Amniotic stem cell (primary cell): ENCODE data around the gene HRC.
"Not testable (repeated sequence)": the region's sequence is repeated elsewhere in the genome, so short reads cannot be mapped to it uniquely, and the experiment has no call there.

Source experiments
- DNase-seq: peaks from one replicate; lab custom pipeline; 2025; lab: John Stamatoyannopoulos, UW

HRC gene

DNA sequence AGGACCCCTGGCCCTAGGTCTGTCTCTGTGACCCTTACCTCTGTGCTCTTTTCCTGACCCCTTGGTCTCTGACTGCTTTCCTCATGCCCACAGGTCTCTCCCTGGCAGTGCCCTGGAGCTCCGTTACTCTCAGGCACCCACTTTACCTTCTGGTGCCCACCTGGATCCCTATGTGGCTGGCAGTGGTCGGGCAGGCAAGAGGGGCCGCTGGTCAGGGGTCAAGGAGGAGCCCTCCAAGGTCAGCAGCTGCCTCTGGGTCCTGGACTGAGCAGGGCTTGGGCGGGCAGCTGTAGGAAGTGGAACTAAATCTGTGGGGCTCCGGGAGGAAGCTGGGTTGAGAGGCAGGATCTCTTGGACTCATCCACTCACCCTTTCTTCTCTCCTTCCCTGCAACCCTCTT is 19.5 kb downstream of the HRC start:
- DNase-seq: no peak

DNA sequence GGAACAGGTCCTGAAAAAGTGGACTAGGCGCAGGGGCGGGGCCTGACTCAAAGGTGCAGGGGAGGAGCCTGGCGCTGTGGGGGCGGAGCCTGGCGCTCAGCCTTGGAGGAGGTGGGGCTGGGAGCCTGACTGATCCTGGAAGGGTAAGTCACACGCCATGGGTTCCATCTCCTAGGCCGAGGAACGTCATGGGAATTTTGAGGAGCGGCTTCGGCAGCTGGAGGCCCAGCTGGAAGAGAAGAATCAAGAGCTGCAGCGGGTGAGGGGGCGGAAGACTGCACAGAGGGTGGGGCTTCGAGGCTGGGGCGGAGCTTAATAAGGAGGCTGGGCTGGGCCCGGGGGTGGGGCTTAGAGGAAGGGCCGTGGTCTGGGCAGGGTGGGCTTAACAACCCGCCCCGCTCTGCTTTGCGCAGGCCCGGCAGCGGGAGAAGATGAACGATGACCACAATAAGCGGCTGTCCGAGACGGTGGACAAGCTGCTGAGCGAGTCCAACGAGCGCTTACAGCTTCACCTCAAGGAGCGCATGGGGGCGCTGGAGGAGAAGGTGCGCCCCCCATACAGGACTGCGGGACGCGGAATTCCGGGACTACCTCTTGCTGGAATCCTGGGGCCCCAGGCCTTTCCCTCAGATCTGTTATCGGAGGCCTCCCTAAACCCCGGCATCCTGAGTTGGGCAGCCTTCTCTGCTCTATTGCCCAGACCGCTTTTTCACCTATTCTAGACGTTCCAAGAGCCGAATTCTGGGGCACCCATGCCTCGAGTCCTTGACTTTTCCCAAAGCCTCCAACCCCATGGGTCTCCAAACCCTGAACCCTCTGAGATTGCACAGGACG is 21.4 kb downstream of the HRC start:
- no peak for DNase-seq

- DNase-seq: no peak
These were observed 22.1 kb downstream of the HRC start for GRCh38 chr19:49132974-49133609.

DNA sequence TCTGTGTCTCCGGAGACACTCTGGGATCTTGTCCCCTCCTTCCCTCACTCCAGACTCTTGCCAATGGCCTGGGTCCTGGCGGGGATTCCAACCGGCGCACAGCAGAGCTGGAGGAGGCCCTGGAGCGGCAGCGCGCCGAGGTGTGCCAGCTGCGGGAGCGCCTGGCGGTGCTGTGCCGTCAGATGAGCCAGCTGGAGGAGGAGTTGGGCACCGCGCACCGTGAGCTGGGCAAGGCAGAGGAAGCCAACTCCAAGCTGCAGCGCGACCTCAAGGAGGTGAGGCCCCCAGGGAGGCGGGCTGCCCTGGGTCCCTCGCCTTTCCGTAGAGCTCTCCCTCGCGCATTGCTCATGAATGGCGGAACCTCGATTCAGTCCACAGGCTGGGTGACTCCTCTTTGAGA is 24.9 kb downstream of the HRC start:
- DNase-seq: no peak

DNA sequence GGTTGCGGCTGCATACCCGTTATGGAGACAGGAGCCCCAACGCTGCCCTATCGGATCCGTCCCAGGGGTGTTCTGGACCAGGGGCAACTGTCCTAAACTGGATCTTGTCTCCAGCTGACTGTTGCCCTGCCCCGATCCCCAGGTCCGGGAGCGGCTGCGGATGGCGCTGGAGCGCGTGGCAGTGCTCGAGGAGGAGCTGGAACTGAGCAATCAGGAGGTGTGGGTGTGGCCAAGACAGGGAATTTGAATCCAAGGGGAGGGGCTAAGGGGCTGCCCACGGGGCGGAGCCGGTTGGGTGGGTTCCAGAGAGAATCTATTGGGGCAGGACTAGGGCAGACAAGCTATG is 26.0 kb downstream of the HRC start:
- DNase-seq: no peak

GRCh38 chr19:49128545-49129237 is 26.5 kb downstream of the HRC start:
- no peak for DNase-seq

DNA sequence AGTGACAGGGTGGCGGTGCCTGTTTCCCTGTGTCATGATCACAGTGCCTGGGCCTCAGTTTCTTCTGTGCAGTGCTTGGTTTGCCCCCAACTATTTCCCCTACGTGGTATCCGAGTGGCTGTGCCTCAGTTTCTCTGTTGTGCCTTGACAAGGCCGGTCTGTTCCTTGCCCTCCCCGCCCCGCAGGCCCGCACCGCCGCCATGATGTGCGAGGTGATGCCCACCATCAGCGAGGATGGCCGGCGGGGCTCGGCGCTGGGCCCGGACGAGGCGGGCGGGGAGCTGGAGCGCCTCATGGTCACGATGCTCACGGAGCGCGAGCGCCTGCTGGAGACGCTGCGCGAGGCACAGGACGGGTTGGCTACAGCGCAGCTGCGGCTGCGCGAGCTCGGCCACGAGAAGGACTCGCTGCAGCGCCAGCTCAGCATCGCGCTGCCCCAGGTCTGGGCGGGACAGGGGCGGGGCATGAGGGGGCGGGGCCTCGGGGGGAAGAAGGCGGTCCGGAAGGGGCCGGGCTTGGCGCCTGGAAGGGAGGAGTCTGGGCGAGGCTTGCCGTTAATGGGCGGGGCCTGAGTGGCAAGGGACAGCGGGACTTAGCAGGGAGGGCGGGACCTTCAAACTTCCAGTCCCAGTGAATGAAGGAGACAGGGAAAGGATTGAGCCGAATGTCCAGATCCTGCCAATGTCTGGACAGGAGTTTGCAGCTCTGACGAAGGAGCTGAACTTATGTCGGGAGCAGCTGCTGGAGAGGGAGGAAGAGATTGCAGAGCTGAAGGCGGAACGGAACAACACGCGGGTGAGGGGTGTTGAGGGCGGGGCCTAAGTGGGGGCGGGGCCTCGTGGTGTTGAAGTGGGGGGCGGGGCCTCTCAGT is 27.3 kb downstream of the HRC start:
- DNase-seq: peak; percentile 95

GRCh38 chr19:49127225-49127624 is 28.0 kb downstream of the HRC start:
- not testable (repeated sequence) for DNase-seq

GRCh38 chr19:49126575-49126974 is 28.6 kb downstream of the HRC start:
- DNase-seq: no peak

DNA sequence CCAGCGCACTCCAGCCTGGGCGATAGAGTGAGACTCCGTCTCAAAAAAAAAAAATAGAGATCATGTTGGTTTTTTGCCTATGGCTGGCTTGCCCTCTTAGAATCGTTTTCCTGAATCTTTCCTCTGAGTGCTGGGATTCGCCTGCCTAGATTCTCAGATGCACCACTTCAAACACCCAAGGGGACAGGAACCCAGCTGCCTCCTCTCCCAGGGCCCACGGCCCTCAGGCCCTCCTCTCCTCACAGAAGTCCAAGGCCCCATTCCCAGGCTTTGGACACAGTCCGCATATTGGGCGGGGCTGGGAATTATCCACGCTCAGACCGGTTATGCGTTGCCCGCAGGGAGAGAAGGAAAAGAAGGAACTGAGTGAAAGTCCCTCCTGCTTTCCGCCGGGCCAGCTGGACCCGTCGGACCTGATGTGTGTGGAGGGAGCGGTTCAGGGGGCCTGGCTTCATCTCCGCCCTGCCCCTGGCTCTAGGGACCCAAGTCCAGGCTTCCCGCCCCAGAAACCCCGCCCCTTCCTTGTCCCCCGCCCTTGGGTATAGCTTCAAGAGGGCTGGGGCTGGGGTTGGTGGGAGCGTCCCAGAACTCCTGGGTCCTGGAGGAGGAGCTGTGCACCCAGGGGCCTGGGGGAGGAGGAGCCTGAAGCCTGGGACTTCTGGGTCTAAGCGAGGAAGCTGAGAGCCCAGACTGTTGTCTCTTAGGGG is 30.0 kb downstream of the HRC start:
- no peak for DNase-seq

GRCh38 chr19:49123285-49123684 is 31.9 kb downstream of the HRC start:
- not testable (repeated sequence) for DNase-seq

DNA sequence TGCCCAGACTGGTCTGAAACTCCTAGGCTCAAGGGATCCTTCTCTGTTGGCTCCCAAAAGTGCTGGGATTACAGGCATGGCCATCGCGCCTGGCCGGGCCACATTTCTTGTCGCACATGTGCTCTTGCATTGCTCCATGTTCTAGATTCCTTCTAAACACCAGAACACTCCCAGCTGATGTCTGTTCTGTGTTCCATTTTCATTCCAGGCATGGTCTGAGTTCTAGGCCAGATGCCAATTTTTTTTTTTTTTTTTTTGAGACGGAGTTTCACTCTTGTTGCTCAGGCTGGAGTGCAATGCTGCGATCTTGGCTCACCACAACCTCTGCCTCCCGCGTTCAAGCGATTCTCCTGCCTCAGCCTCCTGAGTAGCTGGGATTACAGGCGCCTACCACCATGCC is 33.4 kb downstream of the HRC start:
- DNase-seq: not testable (repeated sequence)

GRCh38 chr19:49120868-49121267 is 34.3 kb downstream of the HRC start:
- DNase-seq: no peak

DNA sequence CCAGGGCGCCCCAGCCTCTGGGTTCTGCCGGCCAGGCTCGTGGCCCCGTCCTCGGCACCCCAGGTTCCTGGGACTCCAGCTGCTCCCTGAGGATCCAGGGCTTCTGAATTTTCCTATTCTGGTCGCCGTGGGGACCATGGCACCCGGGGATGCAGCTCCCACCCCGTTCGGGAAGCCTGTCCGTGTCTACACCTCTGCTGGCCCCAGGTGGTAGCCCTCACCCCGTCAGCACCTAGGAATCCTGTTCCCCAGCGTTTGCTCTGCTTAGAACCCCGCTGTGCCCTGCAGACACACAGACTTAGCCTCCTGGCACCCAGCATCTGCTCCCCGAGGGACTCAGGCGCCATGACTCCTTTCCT is 34.9 kb downstream of the HRC start:
- DNase-seq: no peak

DNA sequence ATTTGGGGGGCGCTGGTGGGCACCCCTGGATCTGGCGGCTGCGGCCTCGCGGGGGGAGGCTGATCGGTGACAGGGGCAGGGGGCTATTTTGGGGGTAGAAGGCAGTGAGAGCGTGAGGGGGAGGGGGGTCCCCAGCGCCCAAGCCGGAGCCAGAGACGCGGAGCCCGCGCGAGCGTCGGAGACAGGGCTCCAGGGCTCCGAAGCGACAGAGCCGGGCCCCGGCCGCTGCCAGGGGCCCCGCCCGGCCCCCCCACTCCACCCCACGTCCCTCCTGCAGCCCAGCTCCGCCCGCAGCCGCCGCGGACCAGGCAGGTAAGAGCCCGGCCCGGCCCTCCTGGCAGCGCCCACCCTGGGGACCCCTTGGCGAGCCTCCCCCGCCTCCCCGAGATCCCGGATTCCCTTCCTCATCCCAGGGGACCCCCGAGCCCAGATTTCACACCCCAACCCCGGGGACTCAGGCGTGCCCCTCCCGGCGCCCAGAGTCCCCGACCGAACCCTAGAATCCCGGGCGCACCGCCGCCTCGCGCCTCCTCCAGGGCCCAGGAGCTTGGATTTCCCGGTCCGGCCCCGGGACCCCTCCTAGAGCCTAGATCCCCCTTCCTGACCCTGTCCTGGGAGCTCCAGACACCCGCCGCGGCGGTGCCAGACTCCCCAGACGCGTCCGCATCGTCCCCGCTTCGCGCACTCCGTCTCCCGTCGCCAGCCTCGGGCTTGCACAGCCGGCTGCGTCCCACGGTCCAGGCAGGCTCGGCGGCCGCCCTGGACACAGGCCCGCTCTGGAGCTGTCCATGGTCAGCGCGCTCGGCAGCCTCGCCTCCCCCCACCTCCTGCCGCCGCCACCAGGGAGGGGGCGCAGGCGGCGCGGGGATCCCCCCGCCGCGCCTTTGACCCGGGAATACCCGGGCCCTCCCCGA is 35.5 kb downstream of the HRC start, which contains the start of gene PPFIA3:
PPFIA3 (plus strand) TSS at position 134 of the 914 bp plus-strand sequence. CDS start 8,330 bp downstream, outside the sequence.
- peak; percentile 45 for DNase-seq

- peak; percentile 91 for DNase-seq
These were observed 36.4 kb downstream of the HRC start, which contains the start of gene C19orf73 for GRCh38 chr19:49118565-49119410. C19orf73 (minus strand) TSS chr19:49119143; CDS start chr19:49119022, 121 bp downstream.

DNA sequence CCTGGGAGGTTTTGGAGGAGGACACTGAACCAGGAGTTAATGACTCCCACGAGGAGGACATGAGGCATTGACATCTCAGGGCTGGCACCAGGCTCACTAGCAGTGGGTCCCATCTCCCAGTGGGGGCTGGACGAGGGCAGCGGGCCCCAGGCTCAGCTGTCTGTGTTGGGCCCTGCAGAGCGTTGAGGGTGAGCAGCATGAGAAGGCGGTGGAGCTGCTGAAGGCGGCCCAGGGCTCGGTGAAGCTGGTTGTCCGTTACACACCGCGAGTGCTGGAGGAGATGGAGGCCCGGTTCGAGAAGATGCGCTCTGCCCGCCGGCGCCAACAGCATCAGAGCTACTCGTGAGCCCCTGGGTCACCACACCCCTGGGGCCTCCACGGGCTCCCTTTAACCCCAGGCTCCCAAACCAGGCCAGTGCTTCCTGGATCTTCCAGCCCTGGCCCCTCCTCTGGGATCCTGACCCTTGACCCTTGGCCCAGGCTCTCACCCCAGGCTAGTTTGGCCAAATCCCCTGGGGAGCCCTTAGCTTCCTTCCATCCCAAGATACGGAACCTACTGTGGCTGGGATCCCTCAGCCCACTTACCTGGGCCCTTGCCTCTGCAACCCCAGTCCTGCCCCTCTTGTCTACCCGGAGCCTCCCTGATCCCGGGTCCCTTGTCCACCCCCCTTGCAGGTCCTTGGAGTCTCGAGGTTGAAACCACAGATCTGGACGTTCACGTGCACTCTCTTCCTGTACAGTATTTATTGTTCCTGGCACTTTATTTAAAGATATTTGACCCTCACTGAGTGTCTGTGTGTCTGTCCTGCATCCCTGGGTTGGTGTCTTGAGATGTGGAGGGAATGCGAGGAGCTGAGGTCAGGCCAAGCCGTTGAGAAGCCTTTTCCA is 37.3 kb downstream of the HRC start:
- no peak for DNase-seq

GRCh38 chr19:49116544-49116943 is 38.7 kb downstream of the HRC start:
- DNase-seq: no peak
